ENCODE data around the gene ASCL5.

The ASCL5 gene

GRCh38 chr1:201153474-201154388 is 26.7 kb upstream of the ASCL5 start:
- no peak for DNase-seq

GRCh38 chr1:201149400-201149799 is 22.4 kb upstream of the ASCL5 start:
- no peak for DNase-seq

GRCh38 chr1:201147396-201148015 is 20.5 kb upstream of the ASCL5 start:
- no peak for DNase-seq

DNA sequence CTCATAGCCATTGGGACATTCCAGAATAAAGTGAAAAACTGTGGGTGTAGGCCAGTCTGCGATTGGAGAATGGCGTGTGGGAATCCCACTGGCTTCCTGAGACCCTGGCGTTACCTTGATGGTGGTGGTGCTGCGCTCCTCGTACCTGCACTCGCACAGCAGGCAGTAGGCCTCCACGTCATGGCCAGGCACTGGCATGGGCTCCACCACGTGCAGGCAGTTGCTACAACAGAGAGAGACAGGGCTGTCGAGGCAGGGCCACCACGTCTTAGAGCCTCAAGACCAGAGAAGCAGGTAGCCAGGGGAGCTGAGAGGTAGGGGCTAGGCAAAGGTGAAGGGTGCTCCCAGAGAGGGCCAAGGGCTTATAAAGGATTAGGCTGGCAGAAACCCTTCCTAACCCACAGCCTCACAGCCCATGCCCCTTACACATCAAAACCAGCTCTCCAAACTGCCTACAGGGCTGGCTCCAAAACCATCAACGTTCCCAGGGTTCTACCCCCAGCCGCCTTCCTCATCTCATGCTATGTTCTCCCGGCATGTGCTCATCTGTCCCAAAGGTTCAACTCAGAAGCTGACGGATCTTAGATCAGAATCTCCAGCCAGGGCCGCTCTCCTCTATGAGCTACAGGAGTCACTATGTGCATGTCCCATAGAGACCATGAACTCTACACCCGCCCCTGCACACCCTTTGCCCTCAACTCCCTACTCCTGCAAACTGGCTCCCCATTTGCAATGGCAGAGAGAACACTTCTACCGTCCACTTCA is 19.8 kb upstream of the ASCL5 start:
- no peak for DNase-seq

- no peak for DNase-seq
Measured at GRCh38 chr1:201145816-201146215, 18.8 kb upstream of the ASCL5 start.

DNA sequence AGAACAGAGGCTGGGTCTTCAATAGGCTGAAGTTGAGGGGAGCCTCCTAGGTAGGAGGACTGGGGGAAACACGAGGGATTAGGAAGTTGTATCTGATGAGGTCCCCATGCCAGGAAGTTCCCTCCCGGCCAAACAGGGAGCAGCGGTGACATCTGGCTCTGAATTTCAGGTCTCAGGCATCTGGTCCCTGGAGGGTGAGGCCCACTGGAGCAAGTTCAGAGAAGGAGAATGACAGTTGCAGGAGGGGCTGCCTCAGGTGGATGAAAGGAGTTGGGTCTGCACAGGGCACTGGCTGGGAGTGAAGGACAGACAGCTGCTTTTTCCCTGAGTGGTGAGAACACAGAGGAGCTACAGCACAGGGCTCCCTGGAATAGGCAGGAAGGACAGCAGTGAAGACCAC is 18.1 kb upstream of the ASCL5 start:
- no peak for DNase-seq

GRCh38 chr1:201144701-201145100 is 17.7 kb upstream of the ASCL5 start:
- no peak for DNase-seq

GRCh38 chr1:201143726-201144635 is 17.0 kb upstream of the ASCL5 start:
- no peak for DNase-seq

DNA sequence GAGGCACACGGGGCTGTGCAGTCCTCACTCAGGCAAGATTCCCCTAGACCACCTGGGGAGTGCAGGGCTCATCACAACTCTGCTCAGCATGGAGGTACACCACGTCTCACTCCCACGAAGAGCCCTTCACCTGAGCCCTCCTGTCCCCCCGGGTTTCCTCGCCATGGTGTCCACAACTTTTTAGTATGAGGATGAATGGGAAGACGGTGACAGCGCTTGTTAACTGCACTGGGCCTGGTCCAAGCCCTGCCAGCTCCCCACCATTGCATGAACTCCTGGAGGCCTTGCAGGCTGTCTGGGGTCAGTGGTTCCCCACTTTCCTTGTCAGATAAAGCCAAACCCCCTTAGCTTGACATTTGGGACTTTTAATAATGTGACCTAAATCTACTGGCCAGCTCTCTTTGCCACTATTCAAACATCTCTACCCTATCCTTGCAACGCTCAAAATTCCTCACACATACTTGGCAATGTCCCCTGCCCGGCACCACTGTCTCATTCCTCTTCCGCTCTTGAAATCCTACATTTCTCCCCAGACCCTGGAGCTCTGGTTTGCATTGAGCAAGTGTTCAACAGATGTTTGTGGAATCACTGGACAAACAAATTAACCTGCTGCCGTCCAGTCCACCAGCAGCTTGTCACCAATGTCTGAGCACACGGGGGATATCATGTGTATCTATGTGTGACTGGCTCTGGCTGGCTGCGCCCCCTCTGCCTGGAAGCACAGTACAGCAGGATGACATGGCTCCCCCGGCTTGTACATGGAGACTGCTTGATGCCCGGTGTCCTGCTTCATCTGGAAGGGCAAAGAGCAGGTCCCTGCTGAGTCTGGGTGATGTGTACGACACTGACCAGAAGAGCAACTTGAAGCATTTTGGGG is 16.1 kb upstream of the ASCL5 start:
- no peak for DNase-seq

DNA sequence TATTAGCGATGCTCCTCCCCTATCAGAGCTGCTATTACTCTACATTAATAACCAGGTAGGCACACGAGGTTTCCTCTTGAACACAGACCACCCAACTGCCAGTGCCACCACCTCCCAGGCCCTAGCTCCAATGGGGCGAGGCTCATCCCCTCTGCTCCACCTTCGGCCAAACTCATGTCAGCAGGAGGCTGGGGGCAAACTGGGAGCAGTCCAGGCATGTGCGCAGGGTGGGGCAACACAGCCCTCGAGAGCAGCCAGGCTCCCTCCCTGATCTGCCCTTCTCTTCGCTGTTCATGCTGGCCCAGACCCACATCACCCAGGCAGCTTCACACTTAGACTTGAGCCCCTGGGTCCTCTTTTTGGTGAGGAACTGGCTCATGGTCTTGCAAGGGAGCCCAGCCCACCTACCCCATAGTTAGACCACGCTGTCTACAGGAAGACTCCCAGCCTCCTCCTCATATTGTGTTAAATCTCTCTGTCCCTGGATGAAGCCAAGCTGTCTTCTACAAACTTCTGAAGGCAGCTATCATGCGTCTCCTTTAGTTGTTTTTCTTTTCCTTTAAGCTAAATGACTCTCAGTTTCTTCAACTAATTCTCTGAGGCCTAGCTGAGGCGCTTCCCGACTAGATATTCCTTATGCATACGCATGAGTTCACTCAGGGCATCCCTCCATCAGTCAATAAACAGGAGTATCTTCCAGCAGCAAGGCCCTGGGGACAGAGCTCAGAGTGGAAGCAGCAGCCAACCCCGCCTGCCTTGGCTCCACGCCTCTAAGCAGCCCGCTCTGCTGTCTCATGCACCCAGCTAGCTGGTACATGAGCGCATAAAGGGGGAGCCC is 15.2 kb upstream of the ASCL5 start:
- DNase-seq, result no peak

- DNase-seq, result no peak
Measured at GRCh38 chr1:201141418-201141817, 14.4 kb upstream of the ASCL5 start.

DNA sequence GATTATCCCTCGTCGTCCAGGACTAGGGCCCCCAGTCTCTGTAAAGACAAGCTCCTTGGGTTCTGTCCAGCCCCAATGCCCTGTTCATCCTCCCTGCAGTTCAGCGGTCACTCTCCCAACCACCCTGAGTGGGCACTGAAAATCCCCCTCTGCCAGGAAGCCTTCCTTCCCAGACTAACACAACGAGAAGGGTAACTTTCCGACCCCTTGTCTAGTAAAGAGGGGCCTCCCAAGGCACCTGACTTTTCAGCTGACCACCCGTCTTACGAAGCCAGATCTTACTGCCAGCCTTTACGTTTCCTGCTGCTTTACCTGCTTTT is 13.9 kb upstream of the ASCL5 start:
- DNase-seq, result no peak

- no peak for DNase-seq
Measured at GRCh38 chr1:201140235-201140940, 13.4 kb upstream of the ASCL5 start.

- DNase-seq, result no peak
Measured at GRCh38 chr1:201139756-201140155, 12.8 kb upstream of the ASCL5 start.

- no peak for DNase-seq
Measured at GRCh38 chr1:201139306-201139705, 12.3 kb upstream of the ASCL5 start.

GRCh38 chr1:201138311-201138840 is 11.4 kb upstream of the ASCL5 start:
- DNase-seq, result no peak

DNA sequence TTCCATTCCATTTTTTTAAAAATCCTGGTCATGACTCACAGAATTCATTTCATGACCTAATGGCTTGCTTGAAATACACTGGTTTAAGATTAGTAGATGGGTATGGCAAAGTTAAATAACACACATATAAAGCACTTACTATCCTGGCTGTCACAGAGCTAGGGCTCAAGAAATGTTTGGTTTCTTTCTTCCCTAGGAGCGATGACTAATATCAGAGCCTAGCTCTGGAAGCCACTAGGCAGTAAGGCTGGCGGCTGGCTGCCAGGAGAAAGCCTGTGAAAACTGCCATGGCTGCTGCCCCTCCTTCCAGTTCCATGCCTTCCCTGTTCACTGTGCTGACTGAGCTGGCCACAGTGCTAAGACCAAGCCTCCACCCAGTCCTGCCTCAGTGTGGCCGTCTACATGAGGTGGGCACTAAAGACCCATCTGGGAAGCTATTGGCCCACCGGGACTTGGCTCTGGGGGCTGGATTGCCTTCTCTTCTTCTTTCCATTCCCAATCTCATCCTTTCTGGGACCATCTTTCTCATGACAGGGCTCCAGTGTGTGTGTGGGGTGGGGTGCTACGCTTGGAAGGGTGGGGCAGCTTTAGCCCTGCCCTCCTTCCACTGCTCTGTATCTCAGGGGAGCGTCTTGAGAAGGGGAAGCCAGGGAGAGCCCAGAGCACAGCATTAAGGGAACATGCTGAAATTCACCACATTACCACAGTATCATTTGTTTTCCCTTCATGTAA is 10.8 kb upstream of the ASCL5 start:
- no peak for DNase-seq

GRCh38 chr1:201137024-201137392 is 10.0 kb upstream of the ASCL5 start:
- no peak for DNase-seq

GRCh38 chr1:201136355-201137023 is 9.5 kb upstream of the ASCL5 start:
- DNase-seq, result no peak

All from activated naive CD4-positive, alpha-beta T cell (primary cell).